Endodermal cell (in vitro differentiated cells): ENCODE results near the gene RIPOR2. TPM values are rescaled to one million over a fixed set of nuclear protein-coding genes. Genes with fewer than 3 reads are reported as not detected.
"Not testable (repeated sequence)": the region's sequence is repeated elsewhere in the genome, so short reads cannot be mapped to it uniquely, and the experiment has no call there.

Experiments
- DNase-seq: peaks from one replicate; pipeline ENCODE4 v3.0.0-alpha.2; 2017
- H3K27ac ChIP-seq: 2 replicates; pipeline ENCODE4 v1.5.1; 2013; ENCODE audit warnings: mild to moderate bottlenecking, low read depth, low read length, moderate library complexity
- H3K27me3 ChIP-seq: 2 replicates; pipeline ENCODE4 v1.6.1; 2013; ENCODE audit warnings: mild to moderate bottlenecking, low read length, moderate library complexity; ENCODE audit not compliant: insufficient read depth, control insufficient read depth, poor library complexity, severe bottlenecking
- H3K36me3 ChIP-seq: 2 replicates; pipeline ENCODE4 v1.7.0; 2013; ENCODE audit warnings: mild to moderate bottlenecking, low read length, moderate library complexity; ENCODE audit not compliant: control insufficient read depth, insufficient read depth
- H3K4me1 ChIP-seq: one replicate; pipeline ENCODE4 v1.7.0; 2013; ENCODE audit warnings: low read length; ENCODE audit not compliant: control insufficient read depth, insufficient read depth
- H3K4me3 ChIP-seq: 2 replicates; pipeline ENCODE4 v1.5.1; 2013; ENCODE audit warnings: mild to moderate bottlenecking, low read length, moderate library complexity
- H3K9ac ChIP-seq: 2 replicates; pipeline ENCODE4 v1.6.1; 2013; ENCODE audit warnings: mild to moderate bottlenecking, low read length, moderate library complexity; ENCODE audit not compliant: poor library complexity, severe bottlenecking; ENCODE audit errors: extremely low read depth
- H3K9me3 ChIP-seq: 2 replicates; pipeline ENCODE4 v1.6.1; 2013; ENCODE audit warnings: mild to moderate bottlenecking, low read length, moderate library complexity; ENCODE audit not compliant: control insufficient read depth
- H3K27ac Mint-ChIP-seq: 2 replicates; pipeline ENCODE4 v1.8.0; 2020; ENCODE audit warnings: mixed read lengths
- H3K27me3 Mint-ChIP-seq: 2 replicates; pipeline ENCODE4 v1.8.0; 2021; ENCODE audit warnings: mild to moderate bottlenecking, mixed read lengths; ENCODE audit not compliant: insufficient read depth
- H3K36me3 Mint-ChIP-seq: 2 replicates; pipeline ENCODE4 v1.8.0; 2020; ENCODE audit warnings: low read depth, mixed read lengths
- H3K4me1 Mint-ChIP-seq: 2 replicates; pipeline ENCODE4 v1.8.0; 2020; ENCODE audit warnings: mixed read lengths
- H3K4me3 Mint-ChIP-seq: 2 replicates; pipeline ENCODE4 v1.8.0; 2020; ENCODE audit warnings: mild to moderate bottlenecking, moderate library complexity, mixed read lengths
- H3K9me3 Mint-ChIP-seq: 2 replicates; pipeline ENCODE4 v1.8.0; 2020; ENCODE audit warnings: mild to moderate bottlenecking, mixed read lengths
- CTCF ChIP-seq: fragments of 200-600 bp; sonication (generic); conservative IDR thresholded peaks from 2 replicates; pipeline ENCODE4 v1.5.0; 2021; ENCODE audit warnings: antibody characterized with exemption, mild to moderate bottlenecking
- WGBS, 2 experiments: methylation state at CpG; one replicate each; pipeline versions ENCODE4 v1.1.5 to v1.1.7; 2013; ENCODE audit warnings: missing lambda C conversion rate in 2 of 2, mixed read lengths in 1 of 2; ENCODE audit not compliant: insufficient coverage in 1 of 2, insufficient read length in 1 of 2; 5-methylcytosine and 5-hydroxymethylcytosine counted together
- total RNA-seq, 2 donors: library from RNA; stranded (reverse); fragmentation: NEBNext Ultra II Directional in 1 of 2; extraction: Animal tissue kit (Norgen Biotek cat#: 25700) in 1 of 2; gene quantifications; 2 replicates in 1 of 2; 3 replicates in 1 of 2; pipeline ENCODE4 v1.2.1, GENCODE V29; 2021

RIPOR2 gene
- total RNA-seq, 2 donors from 2014 or later: 9.3 to 10.4 TPM

- Histone ChIP-seq H3K36me3 (no peaks in the 10 kb centered on the region), H3K9me3 (no peaks in the 10 kb centered on the region), H3K27ac (no peak overlapping the region), H3K27me3 (no peaks in the 10 kb centered on the region), H3K4me3 (no peak overlapping the region), H3K4me1 (peaks cover 26% of the 10 kb centered on the region), H3K9ac (no peak overlapping the region)
- no peak for DNase-seq
- Mint-ChIP-seq H3K4me3 (no peak overlapping the region), H3K27ac (no peak overlapping the region), H3K4me1 (peaks cover 60% of the 10 kb centered on the region), H3K27me3 (no peaks in the 10 kb centered on the region), H3K36me3 (peaks cover 5% of the 10 kb centered on the region), H3K9me3 (peaks cover 6% of the 10 kb centered on the region)
- 90% methylated on average over 3 of the region's 6 CpGs; no CpG with 5 or more reads in 1 of the 2 experiments for WGBS, 2 experiments
- TF ChIP-seq CTCF: no peak
Measured at GRCh38 chr6:24927985-24928745, 7.6 kb downstream of the RIPOR2 start.

GRCh38 chr6:24927277-24927955 lies 8.3 kb downstream of the RIPOR2 start:
- H3K27me3 Mint-ChIP-seq: no peaks in the 10 kb centered on the region
- Histone ChIP-seq H3K36me3 (no peaks in the 10 kb centered on the region), H3K9me3 (no peaks in the 10 kb centered on the region), H3K27ac (no peak overlapping the region), H3K4me1 (peaks cover 21% of the 10 kb centered on the region), H3K27me3 (no peaks in the 10 kb centered on the region), H3K4me3 (no peak overlapping the region), H3K9ac (no peak overlapping the region)
- WGBS, 2 experiments: 92 to 100% methylated on average over 2 to 3 of the region's 3 CpGs
- H3K36me3 Mint-ChIP-seq: peaks cover 5% of the 10 kb centered on the region
- H3K27ac Mint-ChIP-seq: no peak overlapping the region
- peaks cover 52% of the 10 kb centered on the region for H3K4me1 Mint-ChIP-seq
- no peak for TF ChIP-seq CTCF
- DNase-seq: no peak
- peaks cover 6% of the 10 kb centered on the region for H3K9me3 Mint-ChIP-seq
- H3K4me3 Mint-ChIP-seq: no peak overlapping the region

- not testable (repeated sequence) for H3K9ac ChIP-seq, H3K27ac ChIP-seq, H3K27me3 ChIP-seq, H3K9me3 ChIP-seq, H3K4me3 Mint-ChIP-seq, H3K9me3 Mint-ChIP-seq, H3K36me3 Mint-ChIP-seq, DNase-seq, H3K4me3 ChIP-seq, H3K36me3 ChIP-seq, H3K27ac Mint-ChIP-seq, H3K27me3 Mint-ChIP-seq
- H3K4me1 ChIP-seq: peaks cover 17% of the 10 kb centered on the region
- H3K4me1 Mint-ChIP-seq: peaks cover 45% of the 10 kb centered on the region
- whole genome bisulfite sequencing, 2 experiments: 96% methylated on average over 2 of the region's 3 CpGs; no CpG with 5 or more reads in 1 of the 2 experiments
Measured at GRCh38 chr6:24926647-24927046, 9.1 kb downstream of the RIPOR2 start.
